ENCODE measurements around the gene PGAM2.

Gene PGAM2

GRCh38 chr7:44065431-44066110 lies at the start of gene PGAM2:
Gene PGAM2 (minus strand): TSS chr7:44065567. CDS start chr7:44065529, 38 bp downstream.
- peak; percentile 42 for DNase-seq

- DNase-seq: no peak
These were observed 49.4 kb upstream of the PGAM2 start for GRCh38 chr7:44114586-44115310.

DNA sequence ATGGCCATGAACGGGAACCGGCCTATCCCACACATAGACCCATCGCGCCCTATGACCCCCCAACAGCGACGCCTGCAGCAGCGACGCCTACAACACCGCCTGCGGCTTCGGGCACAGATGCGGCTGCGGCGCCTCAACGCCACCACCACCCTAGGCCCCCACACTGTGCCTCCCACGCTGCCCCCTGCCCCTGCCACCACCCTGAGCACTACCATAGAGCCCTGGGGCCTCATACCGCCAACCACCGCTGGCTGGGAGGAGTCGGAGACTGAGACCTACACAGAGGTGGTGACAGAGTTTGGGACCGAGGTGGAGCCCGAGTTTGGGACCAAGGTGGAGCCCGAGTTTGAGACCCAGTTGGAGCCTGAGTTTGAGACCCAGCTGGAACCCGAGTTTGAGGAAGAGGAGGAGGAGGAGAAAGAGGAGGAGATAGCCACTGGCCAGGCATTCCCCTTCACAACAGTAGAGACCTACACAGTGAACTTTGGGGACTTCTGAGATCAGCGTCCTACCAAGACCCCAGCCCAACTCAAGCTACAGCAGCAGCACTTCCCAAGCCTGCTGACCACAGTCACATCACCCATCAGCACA lies 48.5 kb upstream of the PGAM2 start:
- DNase-seq: no peak

GRCh38 chr7:44112997-44113763 lies 47.8 kb upstream of the PGAM2 start:
- no peak for DNase-seq

DNA sequence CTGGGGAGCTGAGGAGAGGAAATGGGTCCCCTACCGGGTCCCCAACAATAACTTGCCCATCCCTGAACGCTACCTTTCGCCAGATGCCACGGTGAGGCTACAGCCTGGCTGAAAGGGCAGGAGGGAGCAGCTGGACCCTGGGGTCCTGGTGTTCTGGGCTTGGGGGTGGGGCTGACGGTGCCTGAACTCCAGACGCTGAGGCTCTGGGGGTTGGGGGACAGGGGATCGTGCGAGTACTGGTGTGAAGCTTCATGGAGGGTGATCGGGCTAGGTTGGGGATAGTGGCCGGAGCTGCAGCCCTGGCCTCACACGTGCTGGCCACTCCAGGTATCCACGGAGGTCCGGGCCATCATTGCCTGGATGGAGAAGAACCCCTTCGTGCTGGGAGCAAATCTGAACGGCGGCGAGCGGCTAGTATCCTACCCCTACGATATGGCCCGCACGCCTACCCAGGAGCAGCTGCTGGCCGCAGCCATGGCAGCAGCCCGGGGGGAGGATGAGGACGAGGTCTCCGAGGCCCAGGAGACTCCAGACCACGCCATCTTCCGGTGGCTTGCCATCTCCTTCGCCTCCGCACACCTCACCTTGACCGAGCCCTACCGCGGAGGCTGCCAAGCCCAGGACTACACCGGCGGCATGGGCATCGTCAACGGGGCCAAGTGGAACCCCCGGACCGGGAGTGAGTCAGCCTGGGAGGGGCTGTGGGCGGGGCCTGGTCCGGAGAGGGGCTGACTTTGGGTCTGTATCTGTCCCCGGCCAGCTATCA lies 47.0 kb upstream of the PGAM2 start:
- DNase-seq: no peak

DNA sequence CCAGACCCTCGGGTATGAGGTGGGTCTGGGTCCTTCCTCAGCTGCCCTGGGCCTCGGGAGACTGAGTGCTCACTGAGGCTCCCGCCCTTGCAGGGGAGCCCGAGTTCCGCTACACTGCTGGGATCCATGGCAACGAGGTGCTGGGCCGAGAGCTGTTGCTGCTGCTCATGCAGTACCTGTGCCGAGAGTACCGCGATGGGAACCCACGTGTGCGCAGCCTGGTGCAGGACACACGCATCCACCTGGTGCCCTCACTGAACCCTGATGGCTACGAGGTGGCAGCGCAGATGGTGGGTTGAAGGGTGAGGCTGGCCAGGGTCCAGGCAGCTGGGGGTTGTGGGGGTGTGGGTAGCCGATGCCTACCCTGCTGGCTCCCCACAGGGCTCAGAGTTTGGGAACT lies 46.4 kb upstream of the PGAM2 start:
- no peak for DNase-seq

DNA sequence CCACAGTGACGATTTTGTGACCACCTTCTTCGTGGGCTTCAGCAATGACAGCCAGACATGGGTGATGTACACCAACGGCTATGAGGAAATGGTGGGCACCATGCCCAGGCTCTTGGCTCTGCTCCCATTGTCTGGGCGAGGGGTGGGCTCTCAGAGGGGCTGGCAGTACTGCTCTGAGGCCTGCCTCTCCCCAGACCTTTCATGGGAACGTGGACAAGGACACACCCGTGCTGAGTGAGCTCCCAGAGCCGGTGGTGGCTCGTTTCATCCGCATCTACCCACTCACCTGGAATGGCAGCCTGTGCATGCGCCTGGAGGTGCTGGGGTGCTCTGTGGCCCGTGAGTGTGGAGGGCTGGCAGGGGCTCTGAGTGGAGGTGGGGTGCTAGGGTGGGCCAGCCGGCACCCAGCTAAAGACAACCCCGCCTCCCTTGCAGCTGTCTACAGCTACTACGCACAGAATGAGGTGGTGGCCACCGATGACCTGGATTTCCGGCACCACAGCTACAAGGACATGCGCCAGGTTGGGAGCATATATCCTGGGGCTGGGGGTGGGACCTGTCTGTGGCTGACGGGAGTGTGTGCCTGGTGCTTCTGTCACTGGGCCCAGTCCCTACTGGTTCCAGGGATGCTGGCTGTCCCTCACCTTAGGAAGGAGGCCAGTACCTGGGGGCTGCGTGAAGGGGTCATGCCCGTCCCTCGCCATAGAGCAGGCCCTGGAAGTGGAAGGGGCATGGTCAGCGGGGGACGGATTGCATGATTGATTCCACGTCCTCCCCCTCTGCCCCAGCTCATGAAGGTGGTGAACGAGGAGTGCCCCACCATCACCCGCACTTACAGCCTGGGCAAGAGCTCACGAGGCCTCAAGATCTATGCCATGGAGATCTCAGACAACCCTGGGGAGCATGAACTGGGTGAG lies 45.6 kb upstream of the PGAM2 start:
- DNase-seq: no peak

GRCh38 chr7:44109991-44110390 lies 44.6 kb upstream of the PGAM2 start:
- no peak for DNase-seq

DNA sequence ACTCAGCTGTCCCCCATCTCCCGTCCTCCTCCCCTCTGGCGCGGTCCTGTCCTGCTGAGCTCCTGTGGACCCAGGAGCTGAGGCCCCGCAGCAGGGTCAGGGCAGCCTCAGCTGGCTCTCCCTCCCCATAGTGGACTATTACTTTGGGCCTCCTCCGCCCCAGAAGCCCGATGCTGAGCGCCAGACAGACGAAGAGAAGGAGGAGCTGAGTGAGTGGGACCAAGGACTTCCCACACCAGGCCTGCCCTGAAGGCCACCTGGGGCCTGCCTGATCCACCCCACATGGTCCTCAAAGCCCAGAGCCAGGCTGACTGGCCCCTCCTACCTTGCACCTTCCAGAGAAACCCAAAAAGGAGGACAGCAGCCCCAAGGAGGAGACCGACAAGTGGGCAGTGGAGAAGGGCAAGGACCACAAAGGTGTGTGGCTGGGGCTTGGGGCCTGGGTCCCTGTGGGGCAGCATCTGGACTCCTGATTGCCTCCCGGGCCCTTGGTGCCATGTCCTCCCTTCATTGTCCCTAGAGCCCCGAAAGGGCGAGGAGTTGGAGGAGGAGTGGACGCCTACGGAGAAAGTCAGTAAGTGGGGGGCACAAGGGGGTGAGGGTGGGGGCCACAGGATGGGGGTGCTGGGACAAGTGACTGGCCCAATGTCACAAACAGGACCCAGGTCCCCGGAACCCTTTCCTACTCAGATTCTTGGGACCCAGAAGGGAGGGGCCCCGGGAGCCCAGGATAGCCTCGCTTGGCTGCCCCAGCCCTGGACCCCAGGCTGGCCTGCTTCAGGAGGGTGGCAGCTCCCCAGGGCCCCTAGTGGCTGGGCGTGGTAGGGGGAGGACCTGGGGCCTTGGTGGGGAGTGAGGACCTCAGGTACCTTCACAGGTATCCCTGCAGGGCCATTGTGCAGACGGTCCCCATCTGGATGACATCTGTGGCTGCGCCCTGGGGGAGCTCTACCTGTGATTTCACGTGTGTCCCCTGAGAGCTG lies 43.7 kb upstream of the PGAM2 start:
- peak; percentile 33 for DNase-seq

DNA sequence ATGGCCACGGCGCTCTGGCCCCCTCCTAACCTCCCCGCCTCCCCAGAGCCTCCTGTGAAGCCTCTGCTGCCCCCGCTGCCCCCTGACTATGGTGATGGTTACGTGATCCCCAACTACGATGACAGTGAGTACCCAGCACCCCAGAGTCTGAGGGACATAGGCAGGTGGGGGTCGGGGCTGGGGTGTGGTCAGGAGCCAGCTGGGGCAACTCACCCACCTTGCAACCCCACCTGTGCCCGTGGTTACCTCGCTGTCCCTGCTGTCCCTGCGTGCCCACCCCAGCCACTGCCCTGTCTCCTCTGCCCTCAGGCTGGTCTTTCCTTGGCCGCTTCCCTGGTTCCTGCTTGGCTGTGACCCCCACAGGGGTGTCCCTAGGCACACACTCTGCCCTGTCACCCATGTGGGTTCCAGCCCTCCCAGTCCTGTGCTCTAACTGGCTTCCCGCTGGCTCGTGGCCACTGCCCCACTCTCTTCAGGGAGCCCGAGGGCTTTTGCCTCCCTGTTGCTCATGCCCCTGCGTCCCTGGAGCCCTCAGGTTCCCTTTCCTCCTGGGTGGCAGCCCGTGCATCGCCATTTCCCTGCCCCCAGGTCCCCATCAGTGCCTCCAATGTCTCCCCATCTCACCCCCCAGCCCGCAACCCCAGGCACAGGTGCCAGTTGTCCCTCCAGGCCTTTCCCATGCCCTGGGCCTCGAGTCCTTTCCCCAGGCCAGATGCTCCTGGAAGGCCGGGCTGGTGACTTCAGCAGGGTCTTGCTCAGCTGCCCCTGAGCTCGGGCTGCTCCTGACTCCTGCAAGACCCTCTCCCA lies 42.8 kb upstream of the PGAM2 start:
- no peak for DNase-seq

DNA sequence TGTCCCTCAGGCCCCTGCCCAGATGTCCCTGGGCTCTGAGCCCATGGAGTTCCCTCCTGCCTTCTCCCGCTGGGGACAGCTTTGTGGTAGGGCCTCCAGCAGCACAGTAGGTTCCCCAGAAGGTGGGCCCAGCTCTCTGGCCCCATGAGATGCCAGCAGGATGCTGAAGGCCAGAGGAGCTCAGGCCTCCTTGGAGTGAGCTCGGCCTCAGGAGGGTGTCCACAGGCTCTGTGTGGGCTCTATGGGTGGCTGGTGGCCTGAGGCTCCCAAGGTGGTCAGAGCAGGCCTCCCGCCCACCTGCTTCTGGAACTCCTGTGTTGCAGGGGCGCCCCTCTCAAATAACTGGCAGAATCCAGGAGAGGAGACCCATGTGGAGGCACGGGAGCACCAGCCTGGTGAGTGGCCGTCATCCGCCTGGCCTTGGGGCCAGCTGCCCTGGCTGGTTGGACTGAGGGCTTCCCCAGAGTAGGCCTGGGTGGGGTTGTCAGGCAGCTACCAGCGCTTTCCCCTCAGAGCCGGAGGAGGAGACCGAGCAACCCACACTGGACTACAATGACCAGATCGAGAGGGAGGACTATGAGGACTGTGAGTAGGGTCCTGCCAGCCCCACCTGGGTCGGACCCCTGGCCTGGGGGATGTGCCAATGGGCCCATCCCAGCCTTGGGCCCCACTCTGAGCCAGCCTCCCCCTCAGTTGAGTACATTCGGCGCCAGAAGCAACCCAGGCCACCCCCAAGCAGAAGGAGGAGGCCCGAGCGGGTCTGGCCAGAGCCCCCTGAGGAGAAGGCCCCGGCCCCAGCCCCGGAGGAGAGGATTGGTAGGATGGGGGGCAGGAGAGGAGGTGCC lies 42.0 kb upstream of the PGAM2 start:
- DNase-seq: no peak

DNA sequence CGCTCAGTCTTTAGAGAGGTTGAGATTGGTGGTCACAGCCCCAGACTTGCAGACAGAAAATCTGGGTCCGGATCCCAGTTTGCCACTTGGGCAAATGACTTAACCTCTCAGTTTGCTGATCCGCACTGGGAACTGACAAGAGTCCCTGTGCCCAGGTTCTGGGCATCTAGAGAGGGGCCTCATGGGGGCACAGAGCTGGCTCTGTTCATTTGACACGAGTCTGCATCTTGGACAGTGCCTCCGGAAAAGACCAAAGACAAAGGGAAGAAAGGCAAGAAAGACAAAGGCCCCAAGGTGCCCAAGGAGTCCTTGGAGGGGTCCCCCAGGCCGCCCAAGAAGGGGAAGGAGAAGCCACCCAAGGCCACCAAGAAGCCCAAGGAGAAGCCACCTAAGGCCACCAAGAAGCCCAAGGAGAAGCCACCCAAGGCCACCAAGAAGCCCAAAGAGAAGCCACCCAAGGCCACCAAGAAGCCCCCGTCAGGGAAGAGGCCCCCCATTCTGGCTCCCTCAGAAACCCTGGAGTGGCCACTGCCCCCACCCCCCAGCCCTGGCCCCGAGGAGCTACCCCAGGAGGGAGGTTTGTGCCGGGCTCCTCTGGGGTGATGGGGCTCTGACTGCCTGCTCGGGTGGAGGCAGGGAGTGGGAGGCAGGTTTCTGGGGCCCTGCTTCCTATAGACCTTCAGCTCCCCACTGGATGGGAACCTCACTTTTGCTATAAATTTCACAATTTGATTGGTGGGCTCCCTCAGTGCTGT lies 41.1 kb upstream of the PGAM2 start:
- no peak for DNase-seq

- DNase-seq: no peak
These were observed 40.5 kb upstream of the PGAM2 start for GRCh38 chr7:44105832-44106231.

GRCh38 chr7:44104860-44105771 lies 39.7 kb upstream of the PGAM2 start:
- DNase-seq: no peak

GRCh38 chr7:44103923-44104859 lies 38.8 kb upstream of the PGAM2 start, which contains the start of gene AEBP1:
Gene AEBP1 (plus strand): TSS chr7:44104345. CDS start chr7:44104666, 321 bp downstream.
- peak; percentile 43 for DNase-seq

Data from activated CD4-positive, alpha-beta T cell treated with anti-CD3 and anti-CD28 coated beads for 48 hours (primary cell).